ENCODE results near the gene RAPSN. TPM values are rescaled to one million over a fixed set of nuclear protein-coding genes. Genes with fewer than 3 reads are reported as not detected.
A peak's percentile ranks its signal among the peaks of the same experiment; 100 is the strongest.

RAPSN gene
- total RNA-seq, 2 experiments from 2014 or later = 0.45 to 1.2 TPM

GRCh38 chr11:47430524-47430923 is 18.4 kb downstream of the RAPSN start:
- Mint-ChIP-seq H3K27ac (no peak overlapping the region), H3K4me1 (ENCODE audit: low read depth) (peaks cover 10% of the 10 kb centered on the region), H3K36me3 (ENCODE audit: low read depth) (peaks cover 8% of the 10 kb centered on the region), H3K27me3 (ENCODE audit: low read depth) (peaks cover 4% of the 10 kb centered on the region), H3K4me3 (no peak overlapping the region), H3K9me3 (ENCODE audit: insufficient read depth) (no peaks in the 10 kb centered on the region)
- ATAC-seq = no peak
- no peak for DNase-seq
- ChIA-PET CTCF (interaction anchor here (0.7 kb wide), 1 partner anchor 163 kb away, joined by 3 read pairs; no protein-coding TSS in a partner anchor), POLR2A (no interaction called here)

GRCh38 chr11:47426062-47426956 is 22.6 kb downstream of the RAPSN start, which contains the start of gene PSMC3:
Gene PSMC3 (minus strand): TSS chr11:47426439. CDS start chr11:47426279, 160 bp downstream.
- H3K9me3 Mint-ChIP-seq (ENCODE audit: insufficient read depth) = no peaks in the 10 kb centered on the region
- ATAC-seq (peak; percentile 96), DNase-seq (peak; percentile 99)
- ChIA-PET POLR2A (interaction anchor here (0.6 to 3.8 kb wide), 8 partner anchors 11 to 340 kb away, joined by 3 to 36 read pairs (median 4); partner anchors contain the start of genes KBTBD4 and SLC39A13), CTCF (interaction anchor here (0.8 to 2.0 kb wide), 4 partner anchors 14 to 54 kb away, joined by 3 to 16 read pairs (median 10); no protein-coding TSS in a partner anchor)
- peak within 1 kb of the TSS; percentile 100 for H3K4me3 Mint-ChIP-seq
- peaks cover 29% of the 10 kb centered on the region for H3K4me1 Mint-ChIP-seq (ENCODE audit: low read depth)
- H3K36me3 Mint-ChIP-seq (ENCODE audit: low read depth) = peaks cover 44% of the 10 kb centered on the region
- peak within 1 kb of the TSS; percentile 100 for H3K27ac Mint-ChIP-seq
- H3K27me3 Mint-ChIP-seq (ENCODE audit: low read depth) = no peaks in the 10 kb centered on the region

- POLR2A ChIA-PET = interaction anchor here (0.6 to 3.8 kb wide), 9 partner anchors 10 to 341 kb away, joined by 3 to 36 read pairs (median 3); partner anchors contain the start of genes KBTBD4 and SLC39A13
- CTCF ChIA-PET = interaction anchor here (1.5 to 2.3 kb wide), 4 partner anchors 14 to 52 kb away, joined by 10 to 16 read pairs (median 12); no protein-coding TSS in a partner anchor
- H3K4me1 Mint-ChIP-seq (ENCODE audit: low read depth) = peaks cover 31% of the 10 kb centered on the region
- H3K27ac Mint-ChIP-seq = peak overlapping the region; percentile 100
- H3K36me3 Mint-ChIP-seq (ENCODE audit: low read depth) = peaks cover 47% of the 10 kb centered on the region
- no peaks in the 10 kb centered on the region for H3K9me3 Mint-ChIP-seq (ENCODE audit: insufficient read depth)
- DNase-seq = no peak
- H3K27me3 Mint-ChIP-seq (ENCODE audit: low read depth) = no peaks in the 10 kb centered on the region
- no peak for ATAC-seq
- H3K4me3 Mint-ChIP-seq = peak overlapping the region; percentile 100
Measured at GRCh38 chr11:47425611-47426010, 23.3 kb downstream of the RAPSN start.

GRCh38 chr11:47418454-47419259 is 30.3 kb downstream of the RAPSN start:
- Mint-ChIP-seq H3K27me3 (ENCODE audit: low read depth) (no peaks in the 10 kb centered on the region), H3K4me1 (ENCODE audit: low read depth) (peaks cover 3% of the 10 kb centered on the region), H3K36me3 (ENCODE audit: low read depth) (peaks cover 56% of the 10 kb centered on the region), H3K4me3 (no peak overlapping the region), H3K9me3 (ENCODE audit: insufficient read depth) (no peaks in the 10 kb centered on the region), H3K27ac (peak overlapping the region; percentile 30)
- ChIA-PET CTCF (interaction anchor here (1.2 kb wide), 1 partner anchor 44 kb away, joined by 3 read pairs; no protein-coding TSS in a partner anchor), POLR2A (interaction anchor here (0.6 to 1.4 kb wide), 2 partner anchors 11 to 174 kb away, joined by 4 read pairs; partner anchors contain the start of gene SLC39A13)
- no peak for ATAC-seq
- no peak for DNase-seq

- DNase-seq (no peak), ATAC-seq (no peak)
- H3K9me3 Mint-ChIP-seq (ENCODE audit: insufficient read depth) = no peaks in the 10 kb centered on the region
- peaks cover 3% of the 10 kb centered on the region for H3K4me1 Mint-ChIP-seq (ENCODE audit: low read depth)
- ChIA-PET POLR2A (interaction anchor here (1.2 to 1.4 kb wide), 2 partner anchors 9 to 10 kb away, joined by 4 read pairs; partner anchors contain the start of gene SLC39A13), CTCF (interaction anchor here (1.2 to 9.7 kb wide), 2 partner anchors 43 to 46 kb away, joined by 3 to 133 read pairs; no protein-coding TSS in a partner anchor)
- H3K4me3 Mint-ChIP-seq = no peak overlapping the region
- peak overlapping the region; percentile 43 for H3K27ac Mint-ChIP-seq
- H3K27me3 Mint-ChIP-seq (ENCODE audit: low read depth) = no peaks in the 10 kb centered on the region
- peaks cover 48% of the 10 kb centered on the region for H3K36me3 Mint-ChIP-seq (ENCODE audit: low read depth)
Measured at GRCh38 chr11:47417712-47418111, 31.2 kb downstream of the RAPSN start.

GRCh38 chr11:47415949-47416472 is 32.9 kb downstream of the RAPSN start:
- ChIA-PET POLR2A (interaction anchor here (0.6 to 1.3 kb wide), 3 partner anchors 9 to 132 kb away, joined by 4 to 7 read pairs (median 4); partner anchors contain the start of gene PSMC3), CTCF (interaction anchor here (9.7 kb wide), 1 partner anchor 45 kb away, joined by 133 read pairs; no protein-coding TSS in a partner anchor)
- H3K4me1 Mint-ChIP-seq (ENCODE audit: low read depth) = no peaks in the 10 kb centered on the region
- H3K27me3 Mint-ChIP-seq (ENCODE audit: low read depth) = no peaks in the 10 kb centered on the region
- peaks cover 38% of the 10 kb centered on the region for H3K36me3 Mint-ChIP-seq (ENCODE audit: low read depth)
- no peak for DNase-seq
- ATAC-seq = no peak
- H3K4me3 Mint-ChIP-seq = no peak overlapping the region
- no peak overlapping the region for H3K27ac Mint-ChIP-seq
- no peaks in the 10 kb centered on the region for H3K9me3 Mint-ChIP-seq (ENCODE audit: insufficient read depth)

- Mint-ChIP-seq H3K4me1 (ENCODE audit: low read depth) (no peaks in the 10 kb centered on the region), H3K4me3 (no peak overlapping the region), H3K9me3 (ENCODE audit: insufficient read depth) (no peaks in the 10 kb centered on the region), H3K27ac (no peak overlapping the region), H3K27me3 (ENCODE audit: low read depth) (no peaks in the 10 kb centered on the region), H3K36me3 (ENCODE audit: low read depth) (peaks cover 34% of the 10 kb centered on the region)
- POLR2A ChIA-PET = interaction anchor here (0.6 to 1.3 kb wide), 2 partner anchors 9 to 11 kb away, joined by 4 to 7 read pairs; partner anchors contain the start of gene PSMC3
- CTCF ChIA-PET = interaction anchor here (9.7 kb wide), 1 partner anchor 44 kb away, joined by 133 read pairs; no protein-coding TSS in a partner anchor
- no peak for ATAC-seq
- DNase-seq = no peak
Measured at GRCh38 chr11:47415091-47415854, 33.7 kb downstream of the RAPSN start.

- CTCF ChIA-PET = interaction anchor here (9.7 kb wide), 1 partner anchor 43 kb away, joined by 133 read pairs; no protein-coding TSS in a partner anchor
- H3K4me3 Mint-ChIP-seq = no peak overlapping the region
- H3K4me1 Mint-ChIP-seq (ENCODE audit: low read depth) = no peaks in the 10 kb centered on the region
- H3K9me3 Mint-ChIP-seq (ENCODE audit: insufficient read depth) = no peaks in the 10 kb centered on the region
- H3K36me3 Mint-ChIP-seq (ENCODE audit: low read depth) = peaks cover 28% of the 10 kb centered on the region
- no peaks in the 10 kb centered on the region for H3K27me3 Mint-ChIP-seq (ENCODE audit: low read depth)
- H3K27ac Mint-ChIP-seq = no peak overlapping the region
- DNase-seq (no peak), ATAC-seq (no peak)
- POLR2A ChIA-PET = interaction anchor here (0.7 kb wide), 1 partner anchor 11 kb away, joined by 3 read pairs; the partner anchor contains the start of gene PSMC3
Measured at GRCh38 chr11:47414685-47415070, 34.3 kb downstream of the RAPSN start.

GRCh38 chr11:47413908-47414684 is 34.8 kb downstream of the RAPSN start:
- peaks cover 4% of the 10 kb centered on the region for H3K4me1 Mint-ChIP-seq (ENCODE audit: low read depth)
- CTCF ChIA-PET = interaction anchor here (9.7 kb wide), 1 partner anchor 43 kb away, joined by 133 read pairs; no protein-coding TSS in a partner anchor
- H3K4me3 Mint-ChIP-seq = no peak overlapping the region
- no peak overlapping the region for H3K27ac Mint-ChIP-seq
- POLR2A ChIA-PET = interaction anchor here (0.7 kb wide), 1 partner anchor 12 kb away, joined by 3 read pairs; the partner anchor contains the start of gene PSMC3
- peaks cover 25% of the 10 kb centered on the region for H3K36me3 Mint-ChIP-seq (ENCODE audit: low read depth)
- ATAC-seq (no peak), DNase-seq (no peak)
- H3K9me3 Mint-ChIP-seq (ENCODE audit: insufficient read depth) = no peaks in the 10 kb centered on the region
- no peaks in the 10 kb centered on the region for H3K27me3 Mint-ChIP-seq (ENCODE audit: low read depth)
